KOPT-K1 (cell line): ENCODE data around the gene ASTN2.
"Not testable (repeated sequence)": the region's sequence is repeated elsewhere in the genome, so short reads cannot be mapped to it uniquely, and the experiment has no call there.

Experiments used
- H3K27ac ChIP-seq: fragments of 200-600 bp; sonication (generic); 2 replicates; pipeline ENCODE4 v1.5.1; 2016; ENCODE audit warnings: antibody characterized with exemption, mild to moderate bottlenecking, low read depth, low read length; ENCODE audit not compliant: poor library complexity, severe bottlenecking
- H3K36me3 ChIP-seq: fragments of 200-600 bp; sonication (generic); 2 replicates; pipeline ENCODE4 v1.5.1; 2017; ENCODE audit warnings: antibody characterized with exemption, mild to moderate bottlenecking, low read length, moderate library complexity; ENCODE audit not compliant: insufficient read depth
- H3K9me3 ChIP-seq: fragments of 200-600 bp; sonication (generic); 2 replicates; pipeline ENCODE4 v1.5.1; 2017; ENCODE audit warnings: antibody characterized with exemption, low read length, mild to moderate bottlenecking; ENCODE audit not compliant: insufficient read depth, poor library complexity, severe bottlenecking

Gene ASTN2

DNA sequence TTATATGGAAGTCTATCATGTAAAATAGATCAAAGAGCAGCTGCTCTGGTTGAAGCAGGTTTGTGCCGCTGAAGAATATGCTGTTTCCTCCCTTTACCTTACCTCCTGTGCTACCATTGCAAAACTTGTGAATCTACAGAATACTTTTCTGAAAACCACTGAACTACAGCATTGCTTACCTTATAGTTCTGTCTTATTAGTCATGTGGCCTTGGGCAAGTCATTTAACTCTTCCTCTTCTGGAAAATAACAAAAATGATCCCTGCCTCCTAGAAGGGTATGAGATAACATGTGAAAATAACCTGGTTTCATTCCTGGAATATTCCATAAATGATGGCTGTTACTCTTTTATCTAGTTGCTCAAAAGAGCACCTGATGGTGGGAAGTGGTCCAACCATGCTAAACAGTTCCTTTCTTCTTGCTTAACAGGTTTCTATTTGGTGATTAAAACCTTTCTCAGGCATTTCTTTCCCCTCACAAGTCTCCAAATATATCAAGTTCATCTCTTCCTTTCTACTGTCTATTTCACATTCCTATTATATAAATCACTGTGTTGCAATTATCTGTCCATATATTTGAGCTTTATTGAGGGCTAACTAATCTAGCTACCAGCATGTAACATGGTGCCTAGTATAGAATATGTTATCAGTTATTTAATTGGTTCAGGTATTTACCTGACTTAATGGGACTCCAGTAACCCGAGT lies 712.8 kb downstream of the ASTN2 start:
- no peak overlapping the region for H3K27ac ChIP-seq
- no peaks in the 10 kb centered on the region for H3K9me3 ChIP-seq
- H3K36me3 ChIP-seq: peaks cover 50% of the 10 kb centered on the region

DNA sequence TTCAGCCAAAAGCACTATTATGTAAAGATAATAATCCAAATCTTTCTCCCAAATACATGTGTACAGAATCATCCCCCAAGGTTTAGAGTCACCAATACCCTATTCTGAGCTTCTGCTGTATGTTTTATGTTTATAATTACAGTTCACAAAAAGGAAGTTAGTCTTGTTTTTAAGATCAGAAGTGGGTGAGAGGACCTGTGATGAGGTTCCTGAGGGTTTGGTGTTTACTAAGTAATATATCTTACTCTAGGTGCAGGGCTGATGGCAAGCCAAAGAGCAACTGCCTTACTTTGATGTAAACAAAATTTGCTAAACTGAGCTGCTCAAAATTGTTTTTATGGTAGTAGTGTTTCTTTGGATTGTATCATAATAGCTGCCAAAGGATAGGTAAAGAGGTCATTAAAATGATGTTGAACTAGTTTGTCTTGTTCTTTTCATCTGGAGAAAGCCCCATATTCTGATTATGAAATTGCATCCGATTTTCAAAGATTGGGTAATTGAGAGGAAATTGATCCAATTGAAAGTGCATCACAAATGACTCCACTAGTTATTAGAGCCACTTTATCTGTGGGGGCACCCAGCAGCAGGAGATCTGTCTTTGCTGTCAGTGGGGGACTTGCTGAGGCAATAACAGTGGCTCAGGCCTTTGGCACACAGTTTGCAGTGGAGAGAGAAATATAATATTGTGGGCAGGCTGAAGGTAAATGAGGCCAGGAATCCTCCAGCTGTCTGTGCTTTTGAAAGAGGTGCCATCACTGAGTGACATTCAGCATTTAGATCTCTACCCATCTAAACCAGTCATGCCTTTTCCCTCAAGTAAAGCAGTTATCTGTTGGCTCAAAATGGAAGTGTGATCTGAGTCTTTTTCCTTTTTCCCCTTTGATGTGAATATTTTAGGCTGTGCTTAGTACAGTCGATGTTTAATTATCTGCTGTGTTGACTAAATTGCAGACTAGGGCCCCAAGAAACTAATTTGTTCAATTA lies 713.7 kb downstream of the ASTN2 start:
- H3K27ac ChIP-seq: no peak overlapping the region
- H3K36me3 ChIP-seq: peaks cover 50% of the 10 kb centered on the region
- H3K9me3 ChIP-seq: no peaks in the 10 kb centered on the region

DNA sequence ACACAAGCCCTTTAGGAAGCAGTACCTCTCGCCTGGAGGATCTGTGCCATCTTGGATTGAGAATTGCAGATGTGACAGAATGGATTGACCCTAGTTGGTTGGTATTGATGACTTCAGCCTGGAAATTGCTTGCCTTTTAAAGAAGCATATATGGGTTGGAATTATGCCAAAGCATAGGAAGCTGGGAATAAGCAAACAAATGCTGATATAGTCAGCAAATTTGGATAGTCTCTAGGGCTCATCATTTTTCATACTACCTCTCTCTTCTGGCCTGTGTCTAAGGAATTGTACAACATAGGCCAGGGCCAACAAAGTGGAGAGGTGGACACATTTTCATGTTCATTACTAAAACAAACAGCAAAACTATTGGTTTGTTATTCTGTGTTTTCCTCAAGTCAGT lies 714.6 kb downstream of the ASTN2 start:
- Histone ChIP-seq H3K27ac (no peak overlapping the region), H3K36me3 (peaks cover 50% of the 10 kb centered on the region), H3K9me3 (no peaks in the 10 kb centered on the region)

DNA sequence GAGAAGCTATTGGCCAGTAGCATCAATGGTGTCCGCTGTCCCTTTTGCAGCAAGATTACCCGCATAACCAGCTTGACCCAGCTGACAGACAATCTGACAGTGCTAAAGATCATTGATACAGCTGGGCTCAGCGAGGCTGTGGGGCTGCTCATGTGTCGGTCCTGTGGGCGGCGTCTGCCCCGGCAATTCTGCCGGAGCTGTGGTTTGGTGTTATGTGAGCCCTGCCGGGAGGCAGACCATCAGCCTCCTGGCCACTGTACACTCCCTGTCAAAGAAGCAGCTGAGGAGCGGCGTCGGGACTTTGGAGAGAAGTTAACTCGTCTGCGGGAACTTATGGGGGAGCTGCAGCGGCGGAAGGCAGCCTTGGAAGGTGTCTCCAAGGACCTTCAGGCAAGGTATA lies 717.0 kb downstream of the ASTN2 start:
- Histone ChIP-seq H3K9me3 (no peaks in the 10 kb centered on the region), H3K27ac (no peak overlapping the region), H3K36me3 (peaks cover 50% of the 10 kb centered on the region)

DNA sequence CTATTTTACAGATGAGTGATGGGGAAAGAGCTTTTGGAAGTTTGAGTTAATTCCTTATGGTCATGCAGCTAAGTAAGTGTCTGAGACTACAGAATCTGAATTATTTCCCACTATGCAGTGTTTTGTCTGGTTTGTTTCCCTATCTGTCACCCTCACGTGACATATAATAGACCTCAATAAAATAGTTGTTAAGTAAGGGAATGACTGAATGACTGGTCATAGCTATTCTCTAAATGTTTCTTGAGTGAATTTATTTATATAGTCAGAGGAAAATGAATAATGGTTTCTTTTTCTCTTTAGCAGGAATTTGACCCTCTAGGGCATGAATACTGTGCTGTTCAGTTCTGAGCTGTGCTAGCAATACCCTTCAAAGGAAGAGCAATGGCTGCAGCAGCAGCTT lies 717.5 kb downstream of the ASTN2 start:
- Histone ChIP-seq H3K36me3 (peaks cover 50% of the 10 kb centered on the region), H3K27ac (no peak overlapping the region), H3K9me3 (no peaks in the 10 kb centered on the region)

DNA sequence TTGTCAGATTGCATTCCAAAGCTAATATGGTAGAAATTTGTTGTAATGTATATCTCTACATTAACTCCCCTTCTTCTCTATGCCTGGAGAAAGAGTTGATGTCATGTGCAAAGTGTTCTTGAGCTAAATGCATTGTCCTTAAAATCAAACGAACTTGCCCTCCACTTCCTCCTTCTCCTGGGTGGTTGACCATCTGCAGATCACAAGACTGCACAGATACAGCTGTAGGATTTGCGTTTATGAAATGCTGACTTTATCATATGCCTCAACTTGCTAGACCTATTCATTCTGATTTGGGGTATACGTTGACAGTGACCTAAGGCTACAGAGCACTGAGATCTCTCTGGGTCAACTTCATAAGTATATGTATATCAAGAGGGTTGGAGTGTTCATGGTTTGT lies 719.4 kb downstream of the ASTN2 start:
- peaks cover 34% of the 10 kb centered on the region for H3K36me3 ChIP-seq
- no peak overlapping the region for H3K27ac ChIP-seq
- no peaks in the 10 kb centered on the region for H3K9me3 ChIP-seq

DNA sequence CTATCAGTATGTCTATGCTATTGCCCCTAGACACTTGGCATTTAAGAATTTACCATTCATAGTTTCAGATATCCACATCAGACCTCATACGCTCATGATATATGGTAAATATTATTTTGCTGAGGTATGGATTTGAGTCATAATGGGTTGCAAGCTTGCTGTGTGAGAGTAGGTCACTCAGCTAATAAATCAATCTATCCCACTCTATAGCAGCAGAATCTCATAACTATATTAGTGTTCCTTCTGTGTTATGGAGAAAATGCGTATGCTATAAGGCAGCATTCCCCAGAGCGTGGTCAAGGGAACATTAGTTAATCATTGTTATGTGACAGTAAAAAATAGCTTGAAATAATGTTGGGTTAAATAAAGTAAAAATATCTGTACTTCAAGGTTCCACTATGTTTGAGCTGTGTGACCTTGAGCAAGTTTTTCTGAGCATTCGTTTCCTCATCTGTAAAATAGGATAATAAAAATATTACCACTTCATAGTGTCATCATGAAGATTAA lies 720.0 kb downstream of the ASTN2 start:
- no peaks in the 10 kb centered on the region for H3K9me3 ChIP-seq
- H3K27ac ChIP-seq: no peak overlapping the region
- H3K36me3 ChIP-seq: peaks cover 28% of the 10 kb centered on the region

DNA sequence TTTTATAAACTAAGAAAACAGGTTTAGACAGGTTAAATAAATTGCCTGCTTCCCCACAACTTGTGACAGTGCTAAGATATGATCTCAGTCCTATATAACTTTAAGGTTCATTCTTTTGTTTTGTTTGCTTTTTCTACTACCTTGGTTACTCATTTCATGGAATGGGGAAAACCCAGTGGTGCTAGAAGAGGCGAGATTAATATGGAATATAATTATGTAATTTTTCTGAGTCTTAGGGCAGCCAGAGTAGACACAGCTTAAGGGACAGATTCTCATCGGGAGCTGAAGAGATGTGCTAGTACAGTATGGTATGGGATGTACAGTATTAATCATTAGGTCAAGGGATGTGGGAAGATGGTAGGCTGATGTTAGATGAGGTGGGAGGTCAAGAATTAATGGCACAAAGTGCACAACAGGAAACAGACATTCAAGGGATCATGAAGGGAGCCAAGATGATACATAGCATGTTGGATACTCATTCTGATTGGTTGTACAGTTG lies 721.6 kb downstream of the ASTN2 start:
- H3K27ac ChIP-seq: no peak overlapping the region
- H3K36me3 ChIP-seq: peaks cover 12% of the 10 kb centered on the region
- H3K9me3 ChIP-seq: no peaks in the 10 kb centered on the region

DNA sequence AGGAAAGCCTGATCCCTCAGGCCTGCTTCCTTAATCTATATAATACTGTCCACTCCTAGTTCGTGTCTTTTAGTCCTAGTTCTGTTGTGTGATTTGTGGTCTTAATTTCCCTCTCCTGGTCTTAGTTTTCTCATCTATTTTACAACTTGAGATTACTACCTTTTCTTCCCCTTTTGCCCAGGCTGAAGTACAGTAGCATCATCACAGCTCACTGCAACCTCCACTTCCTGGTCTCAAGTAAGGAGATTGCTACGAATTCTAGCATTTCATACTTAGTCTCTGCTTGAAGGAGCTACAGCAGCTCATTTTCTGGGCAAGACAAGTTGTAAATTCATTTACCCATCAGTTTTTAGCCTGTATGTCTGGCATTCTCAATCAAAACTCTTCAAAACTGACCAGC lies 722.2 kb downstream of the ASTN2 start:
- Histone ChIP-seq H3K27ac (no peak overlapping the region), H3K9me3 (no peaks in the 10 kb centered on the region), H3K36me3 (peaks cover 5% of the 10 kb centered on the region)

DNA sequence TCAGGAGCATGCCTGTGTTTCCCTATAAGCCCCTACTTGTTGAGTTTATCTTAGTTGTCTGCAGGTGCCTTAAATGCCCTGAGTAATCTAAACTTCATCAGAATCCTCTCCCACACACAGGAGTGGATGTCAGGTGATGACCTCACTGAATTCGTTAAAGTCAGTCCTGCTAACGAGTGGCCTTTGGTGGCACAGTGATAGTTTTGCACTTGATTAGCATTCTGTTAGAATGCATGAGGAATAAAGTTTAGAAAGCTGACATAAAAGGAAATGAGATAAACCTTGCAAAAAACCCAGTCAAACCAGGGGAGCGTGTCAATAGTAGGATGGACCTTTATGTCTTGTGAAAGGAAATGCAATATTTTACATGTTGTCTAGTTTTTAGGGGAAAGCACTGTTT lies 723.2 kb downstream of the ASTN2 start:
- Histone ChIP-seq H3K36me3 (no peaks in the 10 kb centered on the region), H3K27ac (no peak overlapping the region), H3K9me3 (no peaks in the 10 kb centered on the region)

DNA sequence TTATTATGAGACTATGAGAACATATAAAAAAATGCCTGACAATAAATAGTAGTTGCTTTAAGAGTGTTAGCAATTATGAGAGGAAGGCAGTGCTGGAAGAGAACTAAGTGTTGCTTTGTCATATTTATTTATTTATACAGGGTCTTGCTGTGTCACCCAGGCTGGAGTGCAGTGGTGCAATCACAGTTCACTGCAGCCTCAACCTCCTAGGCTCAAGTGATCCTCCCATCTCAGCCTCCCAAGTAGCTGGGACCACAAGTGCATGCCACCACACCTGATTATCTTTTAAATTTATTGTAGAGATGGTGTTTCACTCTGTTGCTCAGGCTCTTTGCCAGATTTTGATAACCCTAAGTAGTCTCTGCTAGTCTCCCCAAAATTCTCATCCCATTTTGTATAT lies 724.1 kb downstream of the ASTN2 start:
- not testable (repeated sequence) for H3K27ac ChIP-seq, H3K9me3 ChIP-seq

DNA sequence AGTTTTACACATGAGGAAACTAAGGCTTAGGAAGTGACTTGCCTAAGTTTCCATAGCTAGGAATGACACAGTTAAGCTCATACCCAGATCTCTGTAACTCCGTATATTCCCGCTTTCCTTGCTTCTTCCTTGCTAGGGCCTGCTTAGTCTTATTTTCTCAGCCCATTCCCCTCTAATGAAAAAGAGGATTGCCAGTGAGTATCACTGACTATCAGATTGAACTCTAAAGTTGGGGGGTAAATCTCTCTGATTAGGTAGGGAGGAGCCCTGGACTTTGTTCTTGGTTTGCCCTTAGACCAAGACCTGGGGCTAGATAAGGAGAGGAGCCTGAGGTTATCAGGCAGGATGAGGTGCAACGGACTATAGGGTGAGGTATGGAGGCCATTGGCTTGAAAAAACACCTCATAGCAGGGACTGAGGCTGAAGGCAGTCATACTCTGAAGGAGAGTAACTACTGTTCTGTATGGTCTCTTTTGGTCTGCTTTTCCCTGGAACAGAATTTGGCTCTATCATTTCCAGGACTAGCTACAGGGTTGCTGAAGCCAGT lies 725.3 kb downstream of the ASTN2 start:
- no peak overlapping the region for H3K27ac ChIP-seq
- H3K36me3 ChIP-seq: no peaks in the 10 kb centered on the region
- H3K9me3 ChIP-seq: peaks cover 5% of the 10 kb centered on the region

More for the DNA sequence above, 724.1 kb downstream of the ASTN2 start:
- not testable (repeated sequence) for H3K36me3 ChIP-seq

DNA sequence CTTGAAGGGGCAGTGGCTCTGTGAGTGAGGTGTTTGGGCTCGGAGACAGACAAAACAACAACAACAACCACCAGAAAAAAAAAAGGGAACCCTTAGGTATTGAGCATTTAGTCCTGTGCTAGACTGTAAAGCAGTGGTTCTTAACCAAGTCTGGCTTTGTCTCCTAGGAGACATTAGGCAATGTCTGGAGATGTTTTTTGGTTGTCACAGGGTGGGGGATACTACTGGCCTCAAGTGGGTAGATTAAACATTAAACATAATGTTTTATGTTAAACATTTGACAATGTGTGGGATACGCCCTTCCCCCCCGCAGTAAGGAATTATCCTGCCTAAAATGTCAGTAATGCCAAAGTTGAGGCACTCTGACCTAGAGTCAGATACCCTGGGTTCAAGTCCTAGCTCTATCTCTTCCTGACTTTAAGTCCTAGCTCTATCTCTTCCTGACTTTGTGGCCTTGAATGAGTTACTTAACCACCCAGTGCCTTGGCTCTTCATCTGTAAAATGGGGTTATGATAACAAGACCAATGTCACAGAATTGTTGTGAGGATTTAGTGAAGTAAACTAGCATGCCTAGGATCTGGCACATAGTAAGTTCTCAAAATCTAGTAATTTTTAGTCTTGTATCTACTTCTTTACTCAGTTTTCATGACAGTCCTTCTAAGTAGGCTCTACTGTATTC lies 725.9 kb downstream of the ASTN2 start:
- Histone ChIP-seq H3K36me3 (no peaks in the 10 kb centered on the region), H3K27ac (no peak overlapping the region), H3K9me3 (peaks cover 10% of the 10 kb centered on the region)

DNA sequence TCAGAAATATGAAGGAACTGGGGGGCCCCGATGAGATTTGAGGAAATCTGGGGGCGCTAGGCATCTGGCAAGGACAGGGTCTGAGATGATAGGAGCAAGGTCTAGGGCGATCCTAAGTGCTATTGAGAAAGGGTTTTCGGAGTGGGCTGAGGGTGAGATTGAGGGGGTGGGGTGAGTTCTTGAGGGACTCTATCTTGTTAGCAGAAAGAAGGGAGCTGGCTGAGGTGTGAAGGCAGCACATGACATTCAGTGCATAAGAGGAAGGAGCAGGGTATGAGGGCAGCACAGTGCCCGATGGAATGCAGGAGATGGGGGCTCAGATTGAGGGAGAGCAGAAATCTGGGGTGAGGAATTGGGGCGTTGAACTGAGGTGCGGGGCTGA lies 727.1 kb downstream of the ASTN2 start:
- peak overlapping the region; percentile 61 for H3K27ac ChIP-seq
- no peaks in the 10 kb centered on the region for H3K36me3 ChIP-seq
- H3K9me3 ChIP-seq: peaks cover 21% of the 10 kb centered on the region
